Epithelial cell of esophagus (primary cell): ENCODE results near the gene IL17RE.

Experiments
- DNase-seq: peaks from one replicate; pipeline ENCODE4 v3.0.0; 2010; ENCODE audit warnings: low read depth
- H3K4me3 ChIP-seq: 2 replicates; pipeline ENCODE4 v1.5.1; 2011; ENCODE audit warnings: mild to moderate bottlenecking, low read length, control low read depth
- TF ChIP-seq, protein P1 (sequence below): IDR thresholded peaks from 2 replicates; pipeline ENCODE4 v1.5.1; 2011; ENCODE audit warnings: low read depth, mild to moderate bottlenecking, low read length, control low read depth, inconsistent platforms; ENCODE audit not compliant: insufficient read depth; ENCODE audit errors: missing control alignments

The IL17RE gene

DNA sequence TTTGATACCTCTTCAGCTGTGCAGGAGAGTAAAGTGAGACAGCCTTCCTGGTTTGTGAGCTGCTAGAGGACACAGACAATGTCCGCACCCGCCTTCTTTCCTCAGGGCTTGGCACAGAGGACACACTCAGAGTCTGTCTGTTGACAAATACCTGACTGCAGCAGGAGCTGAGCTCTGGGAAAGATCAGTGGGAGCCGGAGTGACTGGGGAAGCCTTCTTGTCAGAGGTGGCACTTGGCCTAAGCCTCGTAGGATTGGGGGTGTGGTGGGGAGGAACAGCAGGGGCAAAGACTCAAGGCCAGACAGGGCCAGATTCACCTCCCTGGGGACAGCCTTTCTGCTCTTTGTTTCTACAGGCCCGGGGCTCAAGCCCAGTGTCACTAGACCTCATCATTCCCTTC, 11.0 kb downstream of the IL17RE start:
- DNase-seq: peak; percentile 58
- TF ChIP-seq, protein P1, sequence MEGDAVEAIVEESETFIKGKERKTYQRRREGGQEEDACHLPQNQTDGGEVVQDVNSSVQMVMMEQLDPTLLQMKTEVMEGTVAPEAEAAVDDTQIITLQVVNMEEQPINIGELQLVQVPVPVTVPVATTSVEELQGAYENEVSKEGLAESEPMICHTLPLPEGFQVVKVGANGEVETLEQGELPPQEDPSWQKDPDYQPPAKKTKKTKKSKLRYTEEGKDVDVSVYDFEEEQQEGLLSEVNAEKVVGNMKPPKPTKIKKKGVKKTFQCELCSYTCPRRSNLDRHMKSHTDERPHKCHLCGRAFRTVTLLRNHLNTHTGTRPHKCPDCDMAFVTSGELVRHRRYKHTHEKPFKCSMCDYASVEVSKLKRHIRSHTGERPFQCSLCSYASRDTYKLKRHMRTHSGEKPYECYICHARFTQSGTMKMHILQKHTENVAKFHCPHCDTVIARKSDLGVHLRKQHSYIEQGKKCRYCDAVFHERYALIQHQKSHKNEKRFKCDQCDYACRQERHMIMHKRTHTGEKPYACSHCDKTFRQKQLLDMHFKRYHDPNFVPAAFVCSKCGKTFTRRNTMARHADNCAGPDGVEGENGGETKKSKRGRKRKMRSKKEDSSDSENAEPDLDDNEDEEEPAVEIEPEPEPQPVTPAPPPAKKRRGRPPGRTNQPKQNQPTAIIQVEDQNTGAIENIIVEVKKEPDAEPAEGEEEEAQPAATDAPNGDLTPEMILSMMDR: no peak
- H3K4me3 ChIP-seq: no peak overlapping the region

DNA sequence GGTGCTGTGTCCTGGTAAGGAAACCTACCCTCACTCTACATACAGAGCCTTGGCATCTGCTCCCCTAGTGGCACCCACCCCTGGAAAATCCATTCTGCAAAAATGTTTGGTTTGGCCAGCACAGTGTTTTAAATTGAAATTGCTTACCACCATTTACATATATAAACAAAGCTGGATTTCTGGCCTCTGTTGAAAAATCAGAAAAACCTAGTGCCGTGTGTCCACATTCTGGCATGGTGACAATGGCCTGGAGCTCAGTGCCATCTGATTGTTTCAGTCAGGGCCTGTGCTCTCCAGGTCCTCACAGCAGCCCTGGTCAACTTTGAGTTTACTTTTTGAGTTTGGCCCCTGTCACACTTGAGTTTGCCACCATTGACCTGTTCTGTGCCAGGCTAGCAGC, 11.4 kb downstream of the IL17RE start:
- no peak for DNase-seq
- TF ChIP-seq, protein P1: no peak
- no peak overlapping the region for H3K4me3 ChIP-seq

DNA sequence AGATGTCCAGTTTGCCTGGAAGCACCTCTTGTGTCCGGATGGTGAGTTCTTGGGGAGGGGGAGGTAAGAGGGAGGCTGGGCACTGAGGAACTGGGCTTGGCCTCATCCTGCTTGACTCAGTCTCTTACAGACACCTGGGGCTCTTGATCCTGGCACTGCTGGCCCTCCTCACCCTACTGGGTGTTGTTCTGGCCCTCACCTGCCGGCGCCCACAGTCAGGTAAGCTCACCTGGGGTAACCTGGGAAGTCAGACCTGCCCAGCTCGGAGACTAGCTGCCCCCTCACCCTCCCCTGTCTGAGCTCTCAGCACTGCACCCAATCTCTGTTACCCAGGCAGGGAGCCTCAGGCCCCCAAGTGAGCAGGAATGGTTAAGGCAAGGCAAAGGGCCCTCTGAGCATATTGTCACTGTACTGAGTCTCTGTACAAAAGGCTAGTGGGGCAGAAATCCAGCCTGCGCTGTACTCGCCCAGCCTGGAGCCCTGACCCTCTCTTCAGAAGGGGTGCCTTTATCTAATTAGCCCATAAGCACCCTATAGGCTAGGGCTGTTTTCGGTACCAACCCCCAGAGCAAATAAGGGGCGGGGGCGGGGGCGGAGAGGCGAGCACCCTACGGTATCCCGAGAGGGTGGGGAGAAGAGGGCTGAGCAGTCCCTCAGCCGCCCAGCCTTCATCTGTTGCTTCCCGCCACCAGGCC, 12.1 kb downstream of the IL17RE start:
- no peak for DNase-seq
- no peak overlapping the region for H3K4me3 ChIP-seq
- TF ChIP-seq, protein P1: peak; percentile 5

DNA sequence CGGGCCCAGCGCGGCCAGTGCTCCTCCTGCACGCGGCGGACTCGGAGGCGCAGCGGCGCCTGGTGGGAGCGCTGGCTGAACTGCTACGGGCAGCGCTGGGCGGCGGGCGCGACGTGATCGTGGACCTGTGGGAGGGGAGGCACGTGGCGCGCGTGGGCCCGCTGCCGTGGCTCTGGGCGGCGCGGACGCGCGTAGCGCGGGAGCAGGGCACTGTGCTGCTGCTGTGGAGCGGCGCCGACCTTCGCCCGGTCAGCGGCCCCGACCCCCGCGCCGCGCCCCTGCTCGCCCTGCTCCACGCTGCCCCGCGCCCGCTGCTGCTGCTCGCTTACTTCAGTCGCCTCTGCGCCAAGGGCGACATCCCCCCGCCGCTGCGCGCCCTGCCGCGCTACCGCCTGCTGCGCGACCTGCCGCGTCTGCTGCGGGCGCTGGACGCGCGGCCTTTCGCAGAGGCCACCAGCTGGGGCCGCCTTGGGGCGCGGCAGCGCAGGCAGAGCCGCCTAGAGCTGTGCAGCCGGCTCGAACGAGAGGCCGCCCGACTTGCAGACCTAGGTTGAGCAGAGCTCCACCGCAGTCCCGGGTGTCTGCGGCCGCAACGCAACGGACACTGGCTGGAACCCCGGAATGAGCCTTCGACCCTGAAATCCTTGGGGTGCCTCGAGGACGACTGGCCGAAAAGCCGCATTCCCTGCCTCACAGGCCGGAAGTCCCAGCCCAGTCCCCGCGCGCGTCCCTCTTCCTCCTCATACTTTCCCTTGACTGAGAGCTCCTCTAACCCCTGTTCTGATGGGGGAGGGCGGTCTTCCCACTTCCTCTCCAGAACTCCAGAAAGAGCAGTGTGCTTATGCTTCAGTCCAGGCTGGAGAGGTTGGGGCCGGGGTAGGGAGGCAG, 12.8 kb downstream of the IL17RE start:
- TF ChIP-seq, protein P1: peak; percentile 3
- no peak for DNase-seq
- H3K4me3 ChIP-seq: peak overlapping the region; percentile 13

DNA sequence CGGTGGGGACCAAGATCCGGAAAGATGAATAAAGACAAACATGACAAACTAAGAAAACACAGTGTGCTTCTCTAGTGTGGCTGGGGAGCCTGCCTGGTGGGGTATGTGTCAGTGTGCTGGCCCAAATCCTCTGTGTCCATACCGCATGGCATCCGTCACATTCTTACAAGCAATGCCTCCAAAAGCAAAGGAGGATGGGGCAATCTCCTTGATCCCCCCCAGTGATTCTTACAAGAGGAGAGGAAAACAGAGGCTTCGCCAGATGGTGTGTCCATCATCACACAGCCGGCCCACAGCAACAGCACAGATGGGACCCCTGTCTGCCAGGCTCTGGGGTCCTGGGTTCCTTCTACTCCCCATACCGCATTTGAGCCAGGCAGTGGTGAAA, 13.7 kb downstream of the IL17RE start:
- peak; percentile 64 for DNase-seq
- no peak overlapping the region for H3K4me3 ChIP-seq
- TF ChIP-seq, protein P1: no peak

DNA sequence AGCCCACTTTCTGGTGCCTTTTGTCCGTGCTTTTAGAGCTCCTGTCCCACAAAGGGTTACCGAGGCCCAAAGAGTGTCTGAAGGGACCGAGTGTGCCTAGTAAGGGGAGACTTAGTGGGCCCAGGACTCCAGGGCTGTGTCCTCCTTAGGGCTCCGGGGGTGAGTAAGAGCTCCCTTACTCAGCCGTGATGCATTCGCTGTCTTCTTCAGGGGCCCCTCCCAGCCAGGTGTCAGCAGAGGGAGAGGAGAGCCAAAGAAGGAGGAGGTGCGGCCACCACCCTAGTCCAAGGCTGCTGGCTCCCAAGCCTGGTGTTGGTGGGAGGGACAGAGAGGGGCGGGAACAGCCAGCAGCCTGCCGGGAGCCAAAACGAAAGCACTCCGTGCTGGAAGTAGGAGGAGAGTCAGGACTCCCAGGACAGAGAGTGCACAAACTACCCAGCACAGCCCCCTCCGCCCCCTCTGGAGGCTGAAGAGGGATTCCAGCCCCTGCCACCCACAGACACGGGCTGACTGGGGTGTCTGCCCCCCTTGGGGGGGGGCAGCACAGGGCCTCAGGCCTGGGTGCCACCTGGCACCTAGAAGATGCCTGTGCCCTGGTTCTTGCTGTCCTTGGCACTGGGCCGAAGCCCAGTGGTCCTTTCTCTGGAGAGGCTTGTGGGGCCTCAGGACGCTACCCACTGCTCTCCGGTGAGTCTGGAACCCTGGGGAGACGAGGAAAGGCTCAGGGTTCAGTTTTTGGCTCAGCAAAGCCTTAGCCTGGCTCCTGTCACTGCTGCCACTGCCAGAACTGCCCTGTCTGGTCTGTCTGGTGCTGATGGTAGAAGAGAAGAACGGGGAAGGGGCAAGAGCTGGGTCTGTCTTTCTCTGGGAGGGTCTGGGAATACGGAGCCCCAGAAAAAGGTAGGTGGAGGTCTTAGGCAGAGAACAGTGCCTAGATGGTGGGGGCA, 14.4 kb downstream of the IL17RE start, which contains the start of gene IL17RC:
Gene IL17RC, plus strand, starts transcription at position 365 of the 947 bp plus-strand sequence. Its CDS starts 218 bp downstream, at position 583.
- peak; percentile 99 for DNase-seq
- peak within 1 kb of the TSS; percentile 61 for H3K4me3 ChIP-seq
- TF ChIP-seq, protein P1: no peak
